SHP77 treated with DMSO at 0.1 percent for 48 hours (cell line): ENCODE measurements around the gene DCC.

Source experiments
- DNase-seq: peaks from one replicate; lab custom pipeline; 2025; lab: John Stamatoyannopoulos, UW

The DCC gene

DNA sequence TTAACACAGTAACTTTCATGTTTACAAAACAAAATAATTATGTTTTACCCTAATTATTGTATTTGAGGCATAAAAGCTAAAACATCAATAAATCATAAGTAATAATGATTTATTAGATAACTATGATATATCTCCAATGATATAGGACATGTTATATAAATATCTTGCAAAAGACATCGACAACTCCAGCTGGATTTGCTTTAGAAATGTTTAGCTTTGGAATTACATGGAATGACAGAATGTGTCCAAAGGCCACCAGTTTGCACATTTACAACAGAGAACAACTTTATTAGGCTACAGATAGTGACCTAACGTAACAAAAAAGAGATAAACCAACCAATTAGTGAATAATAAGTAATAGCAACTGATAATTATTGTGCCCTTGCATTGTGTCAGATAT is 475.7 kb downstream of the DCC start:
- no peak for DNase-seq

DNA sequence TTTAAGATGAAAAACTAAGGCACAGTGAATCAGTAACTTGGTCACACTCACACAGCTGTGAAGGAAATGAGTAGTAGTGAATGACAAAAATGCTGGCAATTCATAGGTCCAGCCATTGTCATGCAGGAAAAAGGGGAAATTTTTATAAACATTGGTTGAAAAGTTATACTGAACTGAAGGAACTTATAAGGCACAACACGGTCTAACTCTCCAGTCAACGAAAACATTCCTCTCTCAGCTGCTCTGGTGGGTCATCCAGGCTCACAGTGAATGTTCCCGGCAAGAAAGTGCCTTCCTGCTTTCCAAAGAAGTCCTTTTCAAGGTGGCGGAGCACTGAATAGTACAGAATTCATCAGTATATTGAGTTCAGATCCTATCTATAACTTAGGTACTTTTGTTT is 476.1 kb downstream of the DCC start:
- no peak for DNase-seq

DNA sequence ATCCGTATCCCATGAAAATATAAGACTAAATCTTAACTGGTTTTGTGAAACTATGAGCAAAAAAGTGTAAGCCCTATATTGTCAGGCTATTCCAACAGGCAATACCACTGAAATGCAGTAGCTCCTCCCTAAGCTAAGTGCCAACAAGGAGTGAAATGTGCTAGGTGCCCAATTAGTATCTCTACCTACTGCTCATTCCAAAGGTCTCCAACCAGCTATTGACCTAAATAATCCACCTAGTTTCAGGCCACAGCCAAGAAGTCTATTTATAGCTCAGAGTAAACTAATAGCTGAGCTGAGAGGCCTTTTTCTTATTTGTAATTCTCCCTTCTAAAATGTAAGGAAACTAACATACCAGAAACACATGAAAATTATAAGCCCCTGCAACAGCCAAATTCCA is 482.2 kb downstream of the DCC start:
- no peak for DNase-seq

DNA sequence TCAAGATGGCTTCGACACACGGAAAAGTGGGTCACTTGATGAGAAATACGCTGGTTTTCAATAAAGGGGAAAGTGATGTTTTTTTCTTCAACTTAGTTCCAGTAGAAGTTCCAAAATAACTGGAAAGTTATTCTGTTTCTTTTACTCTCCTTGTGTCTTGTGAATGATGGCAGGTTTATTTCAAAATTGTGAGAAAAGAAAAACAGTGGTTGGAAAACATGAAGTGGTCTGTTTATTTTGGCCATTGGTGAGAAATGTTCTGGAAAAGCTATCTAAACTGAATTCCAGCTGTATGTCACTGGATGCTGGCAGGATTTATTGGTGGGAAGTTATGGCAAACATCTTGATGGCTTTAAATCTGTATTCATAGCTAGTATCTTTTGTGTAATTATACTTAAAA is 484.1 kb downstream of the DCC start:
- DNase-seq = no peak

DNA sequence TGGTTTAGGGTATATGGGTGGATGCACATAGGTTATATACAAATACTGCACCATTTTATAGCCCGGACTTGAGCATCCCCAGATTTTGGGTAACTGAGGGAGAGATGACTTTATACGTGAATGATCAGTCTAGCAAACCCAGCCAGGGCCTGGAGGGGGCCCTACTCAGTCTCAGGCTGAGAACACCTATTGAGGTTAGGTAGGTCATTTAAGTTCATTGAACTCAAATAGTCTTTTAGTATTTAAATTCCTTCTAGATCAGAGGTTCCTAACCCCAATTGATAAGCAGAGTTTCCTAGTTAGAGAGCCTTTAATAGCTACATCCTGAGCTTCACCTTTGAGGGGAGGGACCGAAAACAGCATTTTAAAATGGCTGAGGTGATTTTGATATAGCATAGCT is 487.0 kb downstream of the DCC start:
- DNase-seq = no peak

DNA sequence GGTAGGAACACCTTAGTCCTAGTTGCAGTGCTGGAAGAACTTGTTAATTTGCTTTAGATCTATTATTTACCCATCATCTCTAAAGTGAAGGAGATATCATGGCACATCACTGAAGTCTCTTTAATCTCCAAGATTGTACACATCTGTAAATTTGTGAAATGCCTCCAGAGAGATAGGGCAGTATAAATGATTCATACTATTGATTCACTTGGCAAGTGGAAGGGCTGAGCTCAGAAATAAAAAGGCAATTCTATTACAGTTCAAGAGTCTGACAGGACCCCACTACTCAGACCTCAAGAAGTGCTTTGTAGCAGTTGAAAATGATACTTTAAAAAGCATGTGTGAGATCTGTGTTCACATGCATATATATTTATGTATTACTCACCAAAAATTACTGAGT is 489.3 kb downstream of the DCC start:
- no peak for DNase-seq

DNA sequence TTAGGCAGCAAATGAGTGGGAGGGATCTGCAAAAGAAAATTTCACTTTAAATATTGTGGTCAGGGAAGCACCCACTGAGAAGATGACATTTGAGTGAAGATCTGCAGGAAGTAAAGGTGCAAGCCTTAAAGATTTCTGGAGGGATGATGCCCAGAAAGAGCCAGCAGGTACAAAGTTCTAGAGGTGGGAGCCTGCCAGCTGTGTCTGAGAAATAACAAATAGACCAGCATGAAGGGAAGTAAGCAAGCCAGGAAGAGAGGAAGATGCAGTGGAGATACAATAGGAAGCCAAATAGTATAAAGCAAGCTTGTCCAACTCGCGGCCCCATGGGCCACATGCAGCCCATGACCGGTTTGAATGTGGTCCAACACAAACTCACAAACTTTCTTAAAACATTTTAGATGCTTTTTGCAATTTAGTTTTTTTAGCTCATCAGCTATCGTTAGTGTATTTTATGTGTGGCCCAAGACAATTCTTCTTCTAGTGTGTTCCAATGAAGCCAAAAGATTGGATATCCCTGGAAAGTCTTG is 489.9 kb downstream of the DCC start:
- DNase-seq = no peak

DNA sequence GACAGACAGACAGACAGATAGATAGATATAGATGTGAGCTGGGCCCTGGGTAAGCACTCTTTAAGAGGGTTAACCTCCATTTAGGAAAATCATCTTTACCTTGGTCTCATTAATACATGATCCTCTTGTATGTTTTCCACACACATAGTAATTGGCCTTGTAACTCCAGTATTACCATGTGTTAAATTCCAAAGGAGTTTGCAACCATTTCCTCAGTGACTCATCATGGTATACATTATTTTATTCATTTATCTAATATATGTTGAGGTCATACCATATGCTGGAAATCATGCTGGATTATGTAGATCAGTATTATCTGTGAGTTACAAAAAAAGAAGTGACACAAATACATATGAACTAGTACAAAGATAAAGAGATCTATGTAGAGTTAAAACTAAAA is 504.3 kb downstream of the DCC start:
- DNase-seq = no peak

DNA sequence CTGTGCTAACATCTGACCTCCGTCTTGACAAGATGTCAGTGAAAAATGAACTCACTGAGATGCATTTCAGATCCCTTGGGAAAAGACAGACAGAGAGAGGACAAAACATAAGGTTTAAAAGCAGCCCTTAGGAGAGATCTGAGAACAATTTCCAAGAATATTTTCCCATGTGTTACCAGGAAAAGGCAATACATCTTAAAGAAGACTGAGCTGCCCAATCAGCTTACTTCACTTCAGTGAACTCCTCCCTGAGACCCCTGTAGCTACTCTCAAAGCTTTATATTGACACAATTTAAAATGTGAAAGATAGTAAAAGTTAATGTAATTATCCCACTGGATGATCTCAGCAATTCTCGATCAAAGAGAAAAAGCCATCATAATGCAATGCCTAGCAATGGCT is 505.0 kb downstream of the DCC start:
- no peak for DNase-seq

DNA sequence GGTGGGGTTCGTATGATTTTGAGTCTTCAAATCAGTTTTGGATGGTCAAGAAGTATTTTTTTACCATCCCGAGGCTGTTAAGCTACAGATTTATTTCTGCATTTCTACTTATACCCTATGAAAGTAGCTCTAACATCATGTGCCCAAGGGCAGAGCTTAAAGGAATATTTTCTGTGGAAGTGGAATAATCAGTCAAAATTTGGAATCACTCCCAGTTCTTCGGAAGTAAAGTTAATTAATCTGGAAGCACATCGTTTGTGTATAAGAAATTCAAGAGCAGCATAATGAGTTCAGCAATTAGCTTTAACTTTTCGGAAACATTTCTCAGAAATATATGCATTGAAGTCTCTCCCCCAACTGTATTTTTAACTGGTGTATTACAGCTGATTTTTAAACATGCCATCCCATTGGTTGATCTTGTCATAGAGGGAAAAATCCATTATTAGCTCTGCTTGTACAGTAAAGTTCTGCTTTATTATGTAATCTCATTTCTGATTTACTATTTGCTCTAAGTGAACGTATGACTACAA is 510.1 kb downstream of the DCC start:
- DNase-seq = no peak

DNA sequence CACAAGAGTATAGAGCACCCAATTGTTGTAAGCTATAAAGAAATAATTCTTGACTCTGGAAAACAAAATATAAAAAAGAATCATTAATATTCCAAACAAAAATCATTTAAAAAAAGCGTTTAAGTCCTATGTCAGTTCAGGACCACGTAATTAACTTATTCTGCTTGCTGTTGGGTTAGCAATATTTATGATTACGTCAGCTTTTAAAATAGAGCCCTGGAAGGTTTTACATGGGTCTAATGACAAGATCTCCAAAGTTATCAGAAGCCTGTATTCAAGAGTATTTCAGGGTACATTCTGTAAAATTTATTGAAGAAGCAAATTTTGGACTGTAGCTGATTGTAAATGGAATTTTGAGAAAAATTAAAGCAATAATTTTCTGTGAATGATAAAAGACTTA is 521.6 kb downstream of the DCC start:
- no peak for DNase-seq

DNA sequence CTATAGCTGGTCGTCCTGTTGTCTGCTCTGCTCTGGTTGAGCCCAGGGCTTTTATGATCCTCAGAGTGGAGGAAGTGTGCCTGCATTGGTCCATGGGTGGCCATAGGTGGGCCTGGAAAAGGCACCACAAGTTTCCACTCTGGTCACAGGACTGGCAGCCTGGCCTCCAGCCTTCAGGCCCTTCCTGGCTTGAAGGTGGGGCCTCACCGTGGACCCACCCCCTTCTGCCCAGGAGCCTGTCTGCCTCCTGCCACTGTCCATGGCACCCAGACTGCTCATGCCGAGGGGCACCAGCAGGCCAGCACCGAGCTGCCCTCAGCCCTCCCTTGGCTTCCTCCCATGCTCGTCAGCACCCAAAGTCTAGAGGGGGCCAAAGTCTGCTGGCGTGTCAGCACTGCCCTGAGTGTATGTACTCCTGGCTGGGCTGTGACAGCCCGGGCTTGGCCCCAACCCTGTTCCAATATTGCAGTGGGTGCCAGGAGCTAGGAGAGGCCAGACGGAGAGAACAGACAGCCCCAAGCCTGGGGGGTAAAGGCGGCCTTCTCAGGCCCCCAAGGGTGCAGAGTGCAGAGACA is 529.4 kb downstream of the DCC start:
- no peak for DNase-seq

DNA sequence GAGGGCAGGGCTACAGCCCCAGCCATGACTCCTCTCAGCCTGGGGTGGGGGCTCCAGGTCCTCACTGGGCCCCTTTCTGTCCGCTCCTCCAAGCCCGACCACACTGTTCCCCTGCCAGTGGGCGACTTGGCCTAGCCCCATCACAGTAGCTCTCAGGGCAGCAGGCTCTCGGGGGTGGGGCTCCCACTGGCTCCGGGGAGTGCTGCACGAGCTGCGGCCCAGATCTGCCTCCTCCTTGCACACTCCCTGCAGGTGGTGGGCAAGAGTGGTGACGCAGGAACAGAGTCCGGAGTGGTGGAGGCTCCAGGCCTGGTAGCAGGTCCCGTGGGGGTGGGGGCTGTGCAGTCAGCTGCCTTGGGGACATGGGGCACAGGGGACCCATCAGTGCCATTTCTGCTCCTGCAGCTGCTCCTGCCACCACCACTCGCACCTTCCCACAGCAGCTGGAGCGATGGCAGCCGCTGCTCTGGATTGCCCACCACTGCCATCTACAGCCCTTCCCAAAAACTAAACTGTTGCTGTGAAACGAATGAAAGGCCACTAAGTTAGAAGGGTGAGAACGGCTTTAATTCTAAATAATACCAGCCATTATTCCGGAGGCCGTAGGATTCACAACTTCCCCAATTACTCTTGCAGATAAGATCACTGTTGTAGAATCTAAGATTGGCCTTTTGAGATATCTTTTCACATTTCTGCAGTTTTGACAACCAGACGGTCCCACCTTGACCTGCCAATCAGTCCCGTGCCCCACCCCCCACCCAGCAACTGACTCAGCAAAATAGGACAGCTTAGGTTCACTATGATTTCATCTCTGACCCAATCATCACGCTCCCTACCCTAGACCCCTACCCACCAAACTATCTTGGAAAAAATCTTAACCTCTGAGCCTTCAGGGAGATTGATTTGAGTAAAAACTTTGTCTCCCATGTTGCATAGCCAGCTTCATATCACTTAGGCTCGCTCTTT is 530.2 kb downstream of the DCC start:
- no peak for DNase-seq

DNA sequence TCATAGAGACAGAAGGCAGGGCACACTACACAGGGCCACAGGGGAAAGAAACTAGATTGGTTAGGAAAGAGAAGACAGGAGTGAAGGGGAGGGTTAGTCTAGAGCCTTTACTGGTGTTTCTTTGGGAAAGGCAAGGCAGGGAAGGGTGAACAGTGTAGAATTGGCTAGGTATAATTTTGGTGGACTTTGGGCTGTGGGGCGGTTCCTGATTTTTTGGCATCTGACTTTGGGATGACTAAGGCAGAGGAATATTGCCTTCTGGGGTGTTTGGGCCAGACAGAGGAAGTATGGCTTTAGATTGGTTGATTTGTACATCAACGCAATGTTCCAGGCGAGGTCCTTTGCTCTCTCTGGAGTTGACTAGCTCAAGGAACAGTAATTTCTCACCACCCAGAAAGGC is 534.8 kb downstream of the DCC start:
- no peak for DNase-seq

DNA sequence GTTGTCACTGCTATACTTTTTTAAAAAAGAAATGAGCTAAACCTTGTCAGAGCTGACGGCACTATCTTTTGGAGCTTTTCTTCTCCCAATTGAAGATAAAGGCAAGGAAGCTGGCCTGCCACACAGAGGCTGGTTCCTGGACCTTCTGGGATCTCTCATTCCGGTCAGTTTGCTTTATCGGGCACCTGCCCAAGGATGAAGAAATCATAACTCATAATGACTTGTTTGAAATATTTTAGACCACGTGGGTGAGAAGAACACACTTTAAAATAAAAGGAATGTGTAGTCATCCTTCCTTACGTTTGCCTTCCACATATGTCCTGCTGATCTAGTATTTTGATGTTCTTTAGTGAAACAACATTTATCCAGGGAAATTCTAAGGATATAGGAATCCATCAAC is 535.7 kb downstream of the DCC start:
- no peak for DNase-seq

DNA sequence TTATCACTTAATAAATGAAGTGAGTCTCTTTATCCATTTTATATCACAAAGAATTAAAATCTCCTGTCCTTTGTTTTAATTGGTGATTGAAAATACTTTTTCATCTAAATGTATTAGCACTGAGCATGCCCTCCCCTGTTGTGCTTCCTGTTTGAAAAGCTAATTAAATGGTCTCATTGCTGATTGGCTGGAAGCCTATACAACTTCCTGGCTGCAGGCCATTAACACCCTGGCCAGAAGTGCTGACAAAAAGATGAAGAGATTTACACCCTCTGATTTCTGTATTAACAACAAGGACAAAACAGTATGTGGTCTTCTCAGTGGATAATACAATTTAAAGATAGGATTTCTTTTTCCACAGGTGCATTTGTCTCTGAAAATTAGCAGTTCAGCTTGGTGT is 548.0 kb downstream of the DCC start:
- DNase-seq = no peak

DNA sequence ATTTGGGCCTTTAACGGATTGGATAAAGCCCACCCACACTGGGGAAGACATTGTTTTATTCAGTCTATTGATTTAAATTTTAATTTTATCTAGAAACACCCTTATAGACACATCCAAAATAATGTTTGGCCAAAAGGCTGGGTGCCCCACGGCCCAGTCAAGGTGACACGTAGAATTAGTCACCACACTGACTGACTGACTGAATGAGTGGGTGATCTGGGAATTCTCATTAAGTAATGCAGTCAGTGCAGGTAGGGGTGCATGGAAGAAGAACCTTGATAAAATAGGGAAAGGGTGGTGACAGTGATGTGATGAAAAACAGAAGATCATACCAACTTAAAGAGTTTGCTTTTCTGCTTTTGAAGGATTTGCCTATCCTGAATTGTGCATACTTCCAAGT is 554.8 kb downstream of the DCC start:
- DNase-seq = no peak

DNA sequence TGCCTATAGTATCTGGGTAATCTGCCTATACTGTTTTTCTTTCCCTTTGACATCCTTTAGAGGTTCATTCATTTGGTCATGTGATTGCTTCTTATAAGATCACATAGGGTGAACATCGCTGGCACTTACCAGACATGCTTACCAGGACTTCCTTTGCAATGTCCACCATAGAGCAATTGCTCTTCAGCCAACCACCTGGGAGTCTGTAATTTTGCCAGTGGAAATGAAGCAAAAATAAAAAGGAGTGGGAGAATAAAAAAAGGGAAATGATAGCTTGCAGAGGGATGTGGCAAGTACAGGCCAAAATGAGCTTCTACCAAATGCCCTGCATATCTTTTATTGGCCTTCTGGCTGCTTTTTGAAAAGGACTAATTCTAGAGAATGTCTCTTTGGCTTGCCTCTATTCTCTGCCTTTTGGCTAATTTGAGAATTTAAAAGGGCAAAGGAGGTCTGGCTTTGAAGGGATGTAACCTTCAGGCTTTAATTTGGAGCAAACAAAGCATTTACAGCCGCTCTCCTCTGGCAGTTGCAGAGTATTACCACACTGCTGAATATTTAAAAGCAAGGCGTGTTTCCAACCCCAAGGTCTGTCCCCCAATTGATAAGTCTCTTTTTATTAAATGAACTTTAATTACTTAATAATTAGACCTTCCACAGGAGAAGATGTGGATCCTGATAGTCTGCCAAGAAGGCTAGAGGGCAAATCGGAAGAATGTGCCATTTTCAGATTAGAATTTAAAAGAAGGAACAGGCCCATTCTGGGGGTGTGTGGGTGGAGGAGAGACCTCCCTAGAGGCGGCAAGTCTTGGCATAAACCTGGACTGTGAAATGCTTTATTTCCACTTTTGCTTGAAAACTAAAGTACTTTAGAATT is 557.9 kb downstream of the DCC start:
- no peak for DNase-seq

DNA sequence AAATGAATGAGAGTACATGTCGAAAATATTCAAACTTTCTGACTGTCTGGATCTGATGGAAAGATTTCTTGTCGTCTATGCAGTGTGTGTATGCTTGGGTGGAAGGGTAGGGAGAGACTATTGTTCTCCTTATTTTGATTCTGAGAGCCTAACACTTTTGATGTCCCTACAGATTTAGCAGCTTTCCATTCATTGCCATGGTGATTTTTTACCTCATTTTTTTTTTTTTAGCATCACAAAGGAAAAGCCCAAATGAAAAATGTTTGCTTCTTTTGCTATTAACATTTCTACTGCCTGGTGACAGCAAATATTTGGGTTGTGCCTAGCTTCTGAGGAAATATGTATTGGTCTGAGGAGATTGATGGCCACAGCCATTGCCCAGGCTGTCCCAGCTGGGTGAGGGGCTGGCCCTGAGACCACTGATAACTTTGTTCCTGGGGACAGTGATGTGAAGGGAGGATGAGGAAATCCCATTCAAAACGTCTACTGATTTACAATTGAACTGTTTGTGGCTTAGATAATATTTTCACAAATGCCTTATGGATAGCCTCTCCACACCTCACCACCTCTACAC is 558.6 kb downstream of the DCC start:
- DNase-seq = no peak

DNA sequence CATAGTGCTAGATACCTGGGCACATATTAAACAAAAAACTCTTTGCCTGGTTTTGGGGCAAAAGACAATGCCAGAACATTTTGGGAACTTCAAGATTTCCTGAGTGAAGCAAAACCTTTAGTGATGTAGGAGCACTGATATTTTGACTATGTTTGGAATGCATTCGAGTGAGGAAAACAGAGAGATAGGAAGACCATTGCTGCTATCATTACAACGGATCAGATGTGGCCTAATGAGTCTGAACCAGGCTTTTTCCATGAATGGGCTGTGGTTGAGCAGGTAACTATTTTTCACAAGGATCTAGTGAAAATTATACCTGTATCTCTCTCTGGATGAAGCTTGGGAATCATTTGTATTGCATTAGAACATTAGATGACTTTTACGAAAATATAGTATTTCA is 562.2 kb downstream of the DCC start:
- DNase-seq = no peak

DNA sequence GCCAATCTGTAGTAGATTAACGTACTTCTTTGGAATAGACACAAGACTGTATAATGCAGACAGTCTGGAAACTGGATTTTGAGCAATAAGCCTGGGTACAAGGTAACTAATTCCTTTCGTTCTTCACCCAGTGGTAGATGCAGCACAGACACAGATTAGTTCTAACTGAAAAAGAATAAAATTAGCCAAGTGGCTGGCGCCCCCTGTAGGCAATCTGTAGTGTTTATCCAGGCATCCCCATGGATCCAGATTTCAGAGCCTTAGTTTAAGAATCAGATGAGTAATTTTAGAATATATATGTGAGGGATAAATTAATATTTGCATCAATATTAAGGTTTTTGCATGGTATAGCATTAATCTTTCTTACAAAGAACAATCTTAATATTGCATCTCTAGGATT is 563.9 kb downstream of the DCC start:
- peak; percentile 14 for DNase-seq
